ENCODE results near the gene LRRC4B. TPM values are rescaled to one million over a fixed set of nuclear protein-coding genes. Genes with fewer than 3 reads are reported as not detected.

Gene LRRC4B
- total RNA-seq, 1 experiment from 2014 or later: 0.54 TPM

DNA sequence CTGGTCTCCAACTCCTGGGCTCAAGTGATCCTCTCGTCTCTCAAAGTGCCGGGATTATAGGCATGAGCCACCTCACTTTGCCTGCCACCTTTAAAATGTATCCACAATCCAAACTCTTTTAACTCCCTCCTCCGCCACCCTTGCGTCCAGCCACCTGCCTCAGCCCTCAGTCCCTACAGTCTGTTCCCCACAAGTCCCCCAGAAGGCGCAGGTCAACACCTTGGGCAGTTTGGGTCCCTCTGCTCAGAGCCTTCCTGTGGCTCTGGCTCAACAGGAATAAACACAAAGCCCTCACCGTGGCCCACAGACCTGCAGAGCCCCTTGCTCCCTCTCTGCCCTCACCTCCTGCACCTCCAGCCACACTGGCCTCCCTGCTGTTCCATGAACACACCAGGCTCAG is 99.4 kb downstream of the LRRC4B start:
- peaks cover 6% of the 10 kb centered on the region; the same call in 1 of the 2 replicates for H3K4me1 ChIP-seq
- no peaks in the 10 kb centered on the region for H3K36me3 Mint-ChIP-seq (ENCODE audit: insufficient read depth, unreplicated experiment)
- H3K36me3 ChIP-seq (ENCODE audit: control insufficient read depth, insufficient read depth, low read length): no peaks in the 10 kb centered on the region
- H3K27me3 Mint-ChIP-seq (ENCODE audit: insufficient read depth, unreplicated experiment): no peaks in the 10 kb centered on the region
- intact Hi-C loops (cut with micrococcal nuclease; ENCODE audit: unreplicated experiment): no loop called here
- no peak overlapping the region for H3K27ac Mint-ChIP-seq (ENCODE audit: unreplicated experiment)
- H3K4me3 ChIP-seq (ENCODE audit: low read depth, low read length): no peak overlapping the region
- H3K9me3 ChIP-seq: no peaks in the 10 kb centered on the region
- DNase-seq: no peak
- no peaks in the 10 kb centered on the region for H3K9me3 Mint-ChIP-seq (ENCODE audit: unreplicated experiment)
- ChIA-PET POLR2A (no interaction called here), CTCF (interaction anchor here (0.5 kb wide), 1 partner anchor 1679 kb away, joined by 3 read pairs; no protein-coding TSS in a partner anchor)
- no peak overlapping the region for H3K4me3 Mint-ChIP-seq (ENCODE audit: unreplicated experiment)
- no peaks in the 10 kb centered on the region for H3K4me1 Mint-ChIP-seq (ENCODE audit: low read depth, unreplicated experiment)
- TF ChIP-seq, protein P1, sequence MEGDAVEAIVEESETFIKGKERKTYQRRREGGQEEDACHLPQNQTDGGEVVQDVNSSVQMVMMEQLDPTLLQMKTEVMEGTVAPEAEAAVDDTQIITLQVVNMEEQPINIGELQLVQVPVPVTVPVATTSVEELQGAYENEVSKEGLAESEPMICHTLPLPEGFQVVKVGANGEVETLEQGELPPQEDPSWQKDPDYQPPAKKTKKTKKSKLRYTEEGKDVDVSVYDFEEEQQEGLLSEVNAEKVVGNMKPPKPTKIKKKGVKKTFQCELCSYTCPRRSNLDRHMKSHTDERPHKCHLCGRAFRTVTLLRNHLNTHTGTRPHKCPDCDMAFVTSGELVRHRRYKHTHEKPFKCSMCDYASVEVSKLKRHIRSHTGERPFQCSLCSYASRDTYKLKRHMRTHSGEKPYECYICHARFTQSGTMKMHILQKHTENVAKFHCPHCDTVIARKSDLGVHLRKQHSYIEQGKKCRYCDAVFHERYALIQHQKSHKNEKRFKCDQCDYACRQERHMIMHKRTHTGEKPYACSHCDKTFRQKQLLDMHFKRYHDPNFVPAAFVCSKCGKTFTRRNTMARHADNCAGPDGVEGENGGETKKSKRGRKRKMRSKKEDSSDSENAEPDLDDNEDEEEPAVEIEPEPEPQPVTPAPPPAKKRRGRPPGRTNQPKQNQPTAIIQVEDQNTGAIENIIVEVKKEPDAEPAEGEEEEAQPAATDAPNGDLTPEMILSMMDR (IDR thresholded peaks at IDR 0.05; ENCODE audit: insufficient read depth in 1 of 2, low read depth in 1 of 2, low read length in 1 of 2, severe bottlenecking in 1 of 2, unreplicated experiment in 1 of 2): no peak
- no peaks in the 10 kb centered on the region for H3K27me3 ChIP-seq (replicated peaks; ENCODE audit: control insufficient read depth, insufficient read depth, low read length)
- no TSS peak for BruUV-seq (replicated peaks)

DNA sequence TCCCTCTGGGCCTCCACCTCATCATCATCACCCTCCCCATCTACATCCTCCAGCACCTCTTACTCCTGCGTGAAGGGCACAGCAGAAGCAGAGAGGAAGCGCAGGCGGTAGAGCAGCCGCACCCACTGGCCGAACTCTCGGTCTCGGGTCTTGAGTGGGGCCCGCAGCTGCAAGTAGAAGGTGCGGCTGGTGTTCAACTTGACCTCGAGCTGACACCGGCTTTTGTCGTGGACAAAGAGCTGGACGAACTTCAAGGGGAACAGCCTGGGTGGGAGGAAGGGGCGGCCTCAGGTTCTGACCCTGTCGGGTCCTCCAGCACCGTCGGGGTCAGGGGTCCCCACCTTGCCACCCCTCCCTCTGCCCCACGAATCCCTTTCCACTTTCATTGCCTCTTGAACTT is 100.7 kb downstream of the LRRC4B start:
- Histone ChIP-seq H3K27me3 (replicated peaks; ENCODE audit: control insufficient read depth, insufficient read depth, low read length) (no peaks in the 10 kb centered on the region), H3K4me3 (ENCODE audit: low read depth, low read length) (no peak overlapping the region), H3K4me1 (peaks cover 6% of the 10 kb centered on the region; the same call in 1 of the 2 replicates), H3K36me3 (ENCODE audit: control insufficient read depth, insufficient read depth, low read length) (no peaks in the 10 kb centered on the region), H3K9me3 (no peaks in the 10 kb centered on the region)
- Mint-ChIP-seq H3K27ac (ENCODE audit: unreplicated experiment) (no peak overlapping the region), H3K36me3 (ENCODE audit: insufficient read depth, unreplicated experiment) (no peaks in the 10 kb centered on the region), H3K27me3 (ENCODE audit: insufficient read depth, unreplicated experiment) (no peaks in the 10 kb centered on the region), H3K4me3 (ENCODE audit: unreplicated experiment) (no peak overlapping the region), H3K9me3 (ENCODE audit: unreplicated experiment) (no peaks in the 10 kb centered on the region), H3K4me1 (ENCODE audit: low read depth, unreplicated experiment) (no peaks in the 10 kb centered on the region)
- no peak for DNase-seq
- intact Hi-C loops (cut with micrococcal nuclease; ENCODE audit: unreplicated experiment): no loop called here
- ChIA-PET POLR2A (no interaction called here), CTCF (interaction anchor here (0.5 kb wide), 1 partner anchor 141 kb away, joined by 12 read pairs; no protein-coding TSS in a partner anchor)
- TF ChIP-seq, protein P1 (IDR thresholded peaks at IDR 0.05; ENCODE audit: insufficient read depth in 1 of 2, low read depth in 1 of 2, low read length in 1 of 2, severe bottlenecking in 1 of 2, unreplicated experiment in 1 of 2): no peak
- BruUV-seq (replicated peaks): no TSS peak

Other genes with a start within 250 kb of the LRRC4B start
- gene KCNC3, start 239.1 kb downstream of the LRRC4B start, total RNA-seq (2022): 20.6 and 24.6 TPM in 2 replicates
- gene NAPSA, start 202.8 kb downstream of the LRRC4B start, total RNA-seq (2022): 1.2 and 1.6 TPM in 2 replicates
- gene NR1H2, start 192.0 kb downstream of the LRRC4B start, total RNA-seq (2022): 38.3 and 40.3 TPM in 2 replicates
- gene POLD1, start 184.1 kb downstream of the LRRC4B start, total RNA-seq (2022): 128 TPM in 2 replicates
- gene SPIB, start 149.5 kb downstream of the LRRC4B start, total RNA-seq (2022): 0.50 and 0.51 TPM in 2 replicates
- 0.91 and 1.6 TPM in 2 replicates for gene MYBPC2, start 135.5 kb downstream of the LRRC4B start, total RNA-seq (2022)
- 42.9 and 46.3 TPM in 2 replicates for gene EMC10, start 91.9 kb downstream of the LRRC4B start, total RNA-seq (2022)
- 1.4 and 1.5 TPM in 2 replicates for gene GARIN5A, start 91.6 kb downstream of the LRRC4B start, total RNA-seq (2022)
- 27.7 and 27.9 TPM in 2 replicates for gene JOSD2, start 57.2 kb downstream of the LRRC4B start, total RNA-seq (2022)
- not detected in 2 replicates for gene ASPDH, start 54.5 kb downstream of the LRRC4B start, total RNA-seq (2022)
- gene SYT3, start 71.4 kb upstream of the LRRC4B start, total RNA-seq (2022): 0.41 and 0.70 TPM in 2 replicates
- 0.41 TPM in 1 of 2 replicates, not detected in the other for gene C19orf81, start 81.0 kb upstream of the LRRC4B start, total RNA-seq (2022)
- gene SHANK1, start 151.4 kb upstream of the LRRC4B start, total RNA-seq (2022): not detected in 2 replicates
- 0.51 and 1.1 TPM in 2 replicates for gene CLEC11A, start 154.9 kb upstream of the LRRC4B start, total RNA-seq (2022)
- not detected in 2 replicates for gene GPR32, start 202.0 kb upstream of the LRRC4B start, total RNA-seq (2022)
- not detected in 2 replicates for gene ACP4, start 222.0 kb upstream of the LRRC4B start, total RNA-seq (2022)

Data from Caco-2 (cell line).